ENCODE results near the gene PSPC1.
"Not testable (repeated sequence)": the region's sequence is repeated elsewhere in the genome, so short reads cannot be mapped to it uniquely, and the experiment has no call there.

DNA sequence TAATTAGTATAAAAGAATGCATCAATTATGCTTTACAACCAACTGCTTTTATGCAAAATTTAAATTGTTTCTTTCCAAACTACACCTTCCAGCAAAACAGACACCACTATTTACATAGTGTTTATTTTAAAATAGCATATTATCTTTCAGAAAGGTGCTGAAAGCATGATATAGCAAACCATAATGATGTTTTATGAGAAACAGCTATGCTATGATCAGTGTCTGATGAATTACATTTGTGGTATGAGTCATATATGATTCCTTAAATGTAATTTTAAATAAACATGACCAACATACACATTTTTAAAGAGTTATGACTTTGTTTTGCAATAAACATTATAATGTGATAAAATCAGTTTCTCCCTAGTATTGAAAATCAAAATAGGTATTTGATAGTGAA is 81.1 kb downstream of the PSPC1 start:
- TF ChIP-seq, protein P1, sequence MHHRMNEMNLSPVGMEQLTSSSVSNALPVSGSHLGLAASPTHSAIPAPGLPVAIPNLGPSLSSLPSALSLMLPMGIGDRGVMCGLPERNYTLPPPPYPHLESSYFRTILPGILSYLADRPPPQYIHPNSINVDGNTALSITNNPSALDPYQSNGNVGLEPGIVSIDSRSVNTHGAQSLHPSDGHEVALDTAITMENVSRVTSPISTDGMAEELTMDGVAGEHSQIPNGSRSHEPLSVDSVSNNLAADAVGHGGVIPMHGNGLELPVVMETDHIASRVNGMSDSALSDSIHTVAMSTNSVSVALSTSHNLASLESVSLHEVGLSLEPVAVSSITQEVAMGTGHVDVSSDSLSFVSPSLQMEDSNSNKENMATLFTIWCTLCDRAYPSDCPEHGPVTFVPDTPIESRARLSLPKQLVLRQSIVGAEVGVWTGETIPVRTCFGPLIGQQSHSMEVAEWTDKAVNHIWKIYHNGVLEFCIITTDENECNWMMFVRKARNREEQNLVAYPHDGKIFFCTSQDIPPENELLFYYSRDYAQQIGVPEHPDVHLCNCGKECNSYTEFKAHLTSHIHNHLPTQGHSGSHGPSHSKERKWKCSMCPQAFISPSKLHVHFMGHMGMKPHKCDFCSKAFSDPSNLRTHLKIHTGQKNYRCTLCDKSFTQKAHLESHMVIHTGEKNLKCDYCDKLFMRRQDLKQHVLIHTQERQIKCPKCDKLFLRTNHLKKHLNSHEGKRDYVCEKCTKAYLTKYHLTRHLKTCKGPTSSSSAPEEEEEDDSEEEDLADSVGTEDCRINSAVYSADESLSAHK (CRISPR knock-in tag; IDR thresholded peaks at IDR 0.05; ENCODE audit: borderline replicate concordance): not testable (repeated sequence)
- not testable (repeated sequence) for TF ChIP-seq SNRNP70 (IDR thresholded peaks at IDR 0.05; ENCODE audit: low read depth, low read length); CBX2 (IDR thresholded peaks at IDR 0.05; ENCODE audit: low read depth, low read length); CBX2 (CRISPR knock-in tag; IDR thresholded peaks at IDR 0.05; ENCODE audit: low read depth); ZBTB42 (CRISPR knock-in tag; IDR thresholded peaks at IDR 0.05); EZH2 (conservative IDR thresholded peaks at IDR 0.05; ENCODE audit: low read depth, low read length); ZNF773 (CRISPR knock-in tag; IDR thresholded peaks at IDR 0.05; ENCODE audit: borderline replicate concordance); TARDBP (CRISPR knock-in tag; IDR thresholded peaks at IDR 0.05); ESRRA (CRISPR knock-in tag; IDR thresholded peaks at IDR 0.05; ENCODE audit: low read depth); ZNF282 (IDR thresholded peaks at IDR 0.05; ENCODE audit: partially characterized antibody); FOXJ3 (CRISPR knock-in tag; IDR thresholded peaks at IDR 0.05; ENCODE audit: borderline replicate concordance)
- TF ChIP-seq, protein P2, sequence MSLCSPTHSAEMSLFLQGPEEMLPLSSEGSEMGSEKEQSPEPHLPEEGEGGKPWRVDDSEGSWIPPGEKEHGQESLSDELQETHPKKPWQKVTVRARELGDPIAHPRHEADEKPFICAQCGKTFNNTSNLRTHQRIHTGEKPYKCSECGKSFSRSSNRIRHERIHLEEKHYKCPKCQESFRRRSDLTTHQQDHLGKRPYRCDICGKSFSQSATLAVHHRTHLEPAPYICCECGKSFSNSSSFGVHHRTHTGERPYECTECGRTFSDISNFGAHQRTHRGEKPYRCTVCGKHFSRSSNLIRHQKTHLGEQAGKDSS (CRISPR knock-in tag; IDR thresholded peaks at IDR 0.05; ENCODE audit: borderline replicate concordance, low read depth): not testable (repeated sequence)
